Peyer's patch (tissue), 4 donors: ENCODE measurements around the gene SUPT3H.

Experiments used
- POLR2A ChIP-seq, 2 donors: fragments of 450-650 bp; IDR thresholded peaks; one replicate each; pipeline ENCODE4 v1.5.1; 2017; ENCODE audit warnings: antibody characterized with exemption in 2 of 2, mild to moderate bottlenecking in 2 of 2, moderate library complexity in 2 of 2
- TF ChIP-seq, protein P1 (sequence below), 6 experiments: fragments of 450-650 bp in 4 of 6; fragments of 200-600 bp in 2 of 6; sonication (generic) in 1 of 6; IDR thresholded peaks; one replicate each; pipeline ENCODE4 v1.5.1; 2017 to 2019; ENCODE audit warnings: antibody characterized with exemption in 6 of 6, mild to moderate bottlenecking in 3 of 6, moderate library complexity in 1 of 6

DNA sequence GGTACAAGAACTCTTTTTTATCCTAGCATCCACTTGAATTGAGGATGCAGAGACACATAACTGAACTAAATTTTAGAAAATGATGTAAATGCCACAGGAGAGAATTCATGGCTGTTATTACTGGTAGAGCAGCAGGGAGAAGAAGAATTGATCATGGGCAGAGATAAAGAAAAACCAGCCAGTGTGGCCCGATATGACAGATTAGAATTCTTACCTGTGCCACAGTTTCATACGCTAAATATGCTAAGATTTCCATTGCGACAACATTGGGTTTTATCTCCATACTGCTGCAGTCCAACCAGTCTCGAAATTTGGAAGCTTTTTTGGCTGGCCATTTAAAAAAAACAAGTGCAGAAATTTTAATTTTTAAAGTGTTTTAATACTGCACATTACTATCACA lies 423.5 kb downstream of the SUPT3H start:
- TF ChIP-seq, protein P1, sequence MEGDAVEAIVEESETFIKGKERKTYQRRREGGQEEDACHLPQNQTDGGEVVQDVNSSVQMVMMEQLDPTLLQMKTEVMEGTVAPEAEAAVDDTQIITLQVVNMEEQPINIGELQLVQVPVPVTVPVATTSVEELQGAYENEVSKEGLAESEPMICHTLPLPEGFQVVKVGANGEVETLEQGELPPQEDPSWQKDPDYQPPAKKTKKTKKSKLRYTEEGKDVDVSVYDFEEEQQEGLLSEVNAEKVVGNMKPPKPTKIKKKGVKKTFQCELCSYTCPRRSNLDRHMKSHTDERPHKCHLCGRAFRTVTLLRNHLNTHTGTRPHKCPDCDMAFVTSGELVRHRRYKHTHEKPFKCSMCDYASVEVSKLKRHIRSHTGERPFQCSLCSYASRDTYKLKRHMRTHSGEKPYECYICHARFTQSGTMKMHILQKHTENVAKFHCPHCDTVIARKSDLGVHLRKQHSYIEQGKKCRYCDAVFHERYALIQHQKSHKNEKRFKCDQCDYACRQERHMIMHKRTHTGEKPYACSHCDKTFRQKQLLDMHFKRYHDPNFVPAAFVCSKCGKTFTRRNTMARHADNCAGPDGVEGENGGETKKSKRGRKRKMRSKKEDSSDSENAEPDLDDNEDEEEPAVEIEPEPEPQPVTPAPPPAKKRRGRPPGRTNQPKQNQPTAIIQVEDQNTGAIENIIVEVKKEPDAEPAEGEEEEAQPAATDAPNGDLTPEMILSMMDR (IDR thresholded peaks at IDR 0.05), result no peak
- TF ChIP-seq POLR2A (IDR thresholded peaks at IDR 0.05), result no peak
